ENCODE measurements around the gene AFAP1.

Gene AFAP1

GRCh38 chr4:7723625-7724024, 216.0 kb downstream of the AFAP1 start:
- no peak overlapping the region for H3K4me3 ChIP-seq (ENCODE audit: low read length)
- H3K27ac ChIP-seq (ENCODE audit: low read length), result no peak overlapping the region
- peaks cover 16% of the 10 kb centered on the region for H3K27me3 ChIP-seq (ENCODE audit: control insufficient read depth, insufficient read depth, low read length)
- no peak overlapping the region for H3K9ac ChIP-seq (ENCODE audit: low read length)
- H3K9me3 ChIP-seq (ENCODE audit: control insufficient read depth, low read depth, low read length), result no peaks in the 10 kb centered on the region
- H3K36me3 ChIP-seq (ENCODE audit: control insufficient read depth, low read depth, low read length), result no peaks in the 10 kb centered on the region
- H3K4me1 ChIP-seq (ENCODE audit: control insufficient read depth, low read depth, low read length), result no peaks in the 10 kb centered on the region

GRCh38 chr4:7722766-7723387, 216.8 kb downstream of the AFAP1 start:
- H3K36me3 ChIP-seq (ENCODE audit: control insufficient read depth, low read depth, low read length), result no peaks in the 10 kb centered on the region
- no peak overlapping the region for H3K9ac ChIP-seq (ENCODE audit: low read length)
- no peaks in the 10 kb centered on the region for H3K9me3 ChIP-seq (ENCODE audit: control insufficient read depth, low read depth, low read length)
- H3K27ac ChIP-seq (ENCODE audit: low read length), result no peak overlapping the region
- H3K27me3 ChIP-seq (ENCODE audit: control insufficient read depth, insufficient read depth, low read length), result peaks cover 19% of the 10 kb centered on the region
- H3K4me1 ChIP-seq (ENCODE audit: control insufficient read depth, low read depth, low read length), result peaks cover 3% of the 10 kb centered on the region
- H3K4me3 ChIP-seq (ENCODE audit: low read length), result no peak overlapping the region

GRCh38 chr4:7721984-7722551, 217.6 kb downstream of the AFAP1 start:
- Histone ChIP-seq H3K9me3 (ENCODE audit: control insufficient read depth, low read depth, low read length) (no peaks in the 10 kb centered on the region), H3K4me3 (ENCODE audit: low read length) (no peak overlapping the region), H3K36me3 (ENCODE audit: control insufficient read depth, low read depth, low read length) (no peaks in the 10 kb centered on the region), H3K27me3 (ENCODE audit: control insufficient read depth, insufficient read depth, low read length) (peaks cover 19% of the 10 kb centered on the region), H3K27ac (ENCODE audit: low read length) (no peak overlapping the region), H3K9ac (ENCODE audit: low read length) (no peak overlapping the region), H3K4me1 (ENCODE audit: control insufficient read depth, low read depth, low read length) (peaks cover 3% of the 10 kb centered on the region)

GRCh38 chr4:7719354-7720174, 220.1 kb downstream of the AFAP1 start:
- no peak overlapping the region for H3K4me3 ChIP-seq (ENCODE audit: low read length)
- H3K27ac ChIP-seq (ENCODE audit: low read length), result no peak overlapping the region
- H3K9me3 ChIP-seq (ENCODE audit: control insufficient read depth, low read depth, low read length), result no peaks in the 10 kb centered on the region
- H3K36me3 ChIP-seq (ENCODE audit: control insufficient read depth, low read depth, low read length), result no peaks in the 10 kb centered on the region
- H3K27me3 ChIP-seq (ENCODE audit: control insufficient read depth, insufficient read depth, low read length), result peaks cover 19% of the 10 kb centered on the region
- H3K9ac ChIP-seq (ENCODE audit: low read length), result no peak overlapping the region
- peaks cover 3% of the 10 kb centered on the region for H3K4me1 ChIP-seq (ENCODE audit: control insufficient read depth, low read depth, low read length)

- Histone ChIP-seq H3K4me1 (ENCODE audit: control insufficient read depth, low read depth, low read length) (peaks cover 3% of the 10 kb centered on the region), H3K9ac (ENCODE audit: low read length) (no peak overlapping the region), H3K27ac (ENCODE audit: low read length) (no peak overlapping the region), H3K36me3 (ENCODE audit: control insufficient read depth, low read depth, low read length) (no peaks in the 10 kb centered on the region), H3K4me3 (ENCODE audit: low read length) (no peak overlapping the region), H3K27me3 (ENCODE audit: control insufficient read depth, insufficient read depth, low read length) (peaks cover 19% of the 10 kb centered on the region), H3K9me3 (ENCODE audit: control insufficient read depth, low read depth, low read length) (no peaks in the 10 kb centered on the region)
Observed at GRCh38 chr4:7717946-7718490, 221.6 kb downstream of the AFAP1 start.

GRCh38 chr4:7717161-7717560, 222.5 kb downstream of the AFAP1 start:
- no peak overlapping the region for H3K9ac ChIP-seq (ENCODE audit: low read length)
- H3K27me3 ChIP-seq (ENCODE audit: control insufficient read depth, insufficient read depth, low read length), result peaks cover 19% of the 10 kb centered on the region
- no peaks in the 10 kb centered on the region for H3K36me3 ChIP-seq (ENCODE audit: control insufficient read depth, low read depth, low read length)
- H3K4me3 ChIP-seq (ENCODE audit: low read length), result no peak overlapping the region
- peaks cover 3% of the 10 kb centered on the region for H3K4me1 ChIP-seq (ENCODE audit: control insufficient read depth, low read depth, low read length)
- H3K9me3 ChIP-seq (ENCODE audit: control insufficient read depth, low read depth, low read length), result no peaks in the 10 kb centered on the region
- H3K27ac ChIP-seq (ENCODE audit: low read length), result no peak overlapping the region

- Histone ChIP-seq H3K9ac (ENCODE audit: low read length) (no peak overlapping the region), H3K4me1 (ENCODE audit: control insufficient read depth, low read depth, low read length) (peaks cover 3% of the 10 kb centered on the region), H3K36me3 (ENCODE audit: control insufficient read depth, low read depth, low read length) (no peaks in the 10 kb centered on the region), H3K27me3 (ENCODE audit: control insufficient read depth, insufficient read depth, low read length) (peaks cover 19% of the 10 kb centered on the region), H3K27ac (ENCODE audit: low read length) (no peak overlapping the region), H3K4me3 (ENCODE audit: low read length) (no peak overlapping the region), H3K9me3 (ENCODE audit: control insufficient read depth, low read depth, low read length) (no peaks in the 10 kb centered on the region)
Observed at GRCh38 chr4:7716010-7716721, 223.5 kb downstream of the AFAP1 start.

GRCh38 chr4:7715271-7716009, 224.2 kb downstream of the AFAP1 start:
- Histone ChIP-seq H3K27ac (ENCODE audit: low read length) (no peak overlapping the region), H3K4me1 (ENCODE audit: control insufficient read depth, low read depth, low read length) (peaks cover 3% of the 10 kb centered on the region)

GRCh38 chr4:7714738-7715137, 224.9 kb downstream of the AFAP1 start:
- no peak overlapping the region for H3K9ac ChIP-seq (ENCODE audit: low read length)
- no peak overlapping the region for H3K4me3 ChIP-seq (ENCODE audit: low read length)
- no peaks in the 10 kb centered on the region for H3K36me3 ChIP-seq (ENCODE audit: control insufficient read depth, low read depth, low read length)
- no peak overlapping the region for H3K27ac ChIP-seq (ENCODE audit: low read length)
- peaks cover 12% of the 10 kb centered on the region for H3K27me3 ChIP-seq (ENCODE audit: control insufficient read depth, insufficient read depth, low read length)
- peaks cover 3% of the 10 kb centered on the region for H3K4me1 ChIP-seq (ENCODE audit: control insufficient read depth, low read depth, low read length)
- H3K9me3 ChIP-seq (ENCODE audit: control insufficient read depth, low read depth, low read length), result no peaks in the 10 kb centered on the region

More at GRCh38 chr4:7715271-7716009, 224.2 kb downstream of the AFAP1 start:
- Histone ChIP-seq H3K9ac (ENCODE audit: low read length) (no peak overlapping the region), H3K4me3 (ENCODE audit: low read length) (no peak overlapping the region), H3K27me3 (ENCODE audit: control insufficient read depth, insufficient read depth, low read length) (peaks cover 15% of the 10 kb centered on the region), H3K36me3 (ENCODE audit: control insufficient read depth, low read depth, low read length) (no peaks in the 10 kb centered on the region), H3K9me3 (ENCODE audit: control insufficient read depth, low read depth, low read length) (no peaks in the 10 kb centered on the region)

GRCh38 chr4:7714176-7714575, 225.5 kb downstream of the AFAP1 start:
- no peak overlapping the region for H3K9ac ChIP-seq (ENCODE audit: low read length)
- no peak overlapping the region for H3K4me3 ChIP-seq (ENCODE audit: low read length)
- peaks cover 9% of the 10 kb centered on the region for H3K27me3 ChIP-seq (ENCODE audit: control insufficient read depth, insufficient read depth, low read length)
- H3K9me3 ChIP-seq (ENCODE audit: control insufficient read depth, low read depth, low read length), result no peaks in the 10 kb centered on the region
- H3K4me1 ChIP-seq (ENCODE audit: control insufficient read depth, low read depth, low read length), result peaks cover 3% of the 10 kb centered on the region
- H3K36me3 ChIP-seq (ENCODE audit: control insufficient read depth, low read depth, low read length), result no peaks in the 10 kb centered on the region
- no peak overlapping the region for H3K27ac ChIP-seq (ENCODE audit: low read length)

- Histone ChIP-seq H3K9me3 (ENCODE audit: control insufficient read depth, low read depth, low read length) (no peaks in the 10 kb centered on the region), H3K27me3 (ENCODE audit: control insufficient read depth, insufficient read depth, low read length) (peaks cover 5% of the 10 kb centered on the region), H3K27ac (ENCODE audit: low read length) (no peak overlapping the region), H3K4me1 (ENCODE audit: control insufficient read depth, low read depth, low read length) (peaks cover 3% of the 10 kb centered on the region), H3K36me3 (ENCODE audit: control insufficient read depth, low read depth, low read length) (no peaks in the 10 kb centered on the region), H3K9ac (ENCODE audit: low read length) (no peak overlapping the region), H3K4me3 (ENCODE audit: low read length) (no peak overlapping the region)
Observed at GRCh38 chr4:7713757-7714156, 225.9 kb downstream of the AFAP1 start.
